GM12874 (cell line): ENCODE measurements around the gene MIX23.

ENCODE experiments used
- TF ChIP-seq, protein P1 (sequence below): IDR thresholded peaks from 2 replicates; pipeline ENCODE4 v1.5.1; 2011; ENCODE audit warnings: low read depth, mild to moderate bottlenecking, control low read depth, low read length, moderate library complexity; ENCODE audit not compliant: insufficient read depth

Gene MIX23

DNA sequence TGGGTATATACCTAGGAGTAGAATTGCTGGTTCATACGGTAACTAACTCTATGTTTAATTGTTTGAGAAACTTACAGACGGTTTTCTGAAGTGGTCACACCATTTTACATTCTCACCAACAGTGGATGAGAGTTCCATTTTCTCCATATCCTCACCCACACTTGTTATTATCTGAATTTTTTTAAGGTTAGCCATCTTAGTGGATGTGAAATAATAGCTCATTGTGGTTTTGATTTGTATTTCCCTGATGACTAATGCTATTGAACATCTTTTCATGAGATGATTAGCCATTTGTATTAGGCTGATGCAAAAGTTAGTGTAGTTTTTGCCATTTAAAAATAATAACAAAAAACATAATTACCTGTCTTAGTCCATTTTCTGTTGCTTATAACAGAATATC lies 39.4 kb downstream of the MIX23 start:
- TF ChIP-seq, protein P1, sequence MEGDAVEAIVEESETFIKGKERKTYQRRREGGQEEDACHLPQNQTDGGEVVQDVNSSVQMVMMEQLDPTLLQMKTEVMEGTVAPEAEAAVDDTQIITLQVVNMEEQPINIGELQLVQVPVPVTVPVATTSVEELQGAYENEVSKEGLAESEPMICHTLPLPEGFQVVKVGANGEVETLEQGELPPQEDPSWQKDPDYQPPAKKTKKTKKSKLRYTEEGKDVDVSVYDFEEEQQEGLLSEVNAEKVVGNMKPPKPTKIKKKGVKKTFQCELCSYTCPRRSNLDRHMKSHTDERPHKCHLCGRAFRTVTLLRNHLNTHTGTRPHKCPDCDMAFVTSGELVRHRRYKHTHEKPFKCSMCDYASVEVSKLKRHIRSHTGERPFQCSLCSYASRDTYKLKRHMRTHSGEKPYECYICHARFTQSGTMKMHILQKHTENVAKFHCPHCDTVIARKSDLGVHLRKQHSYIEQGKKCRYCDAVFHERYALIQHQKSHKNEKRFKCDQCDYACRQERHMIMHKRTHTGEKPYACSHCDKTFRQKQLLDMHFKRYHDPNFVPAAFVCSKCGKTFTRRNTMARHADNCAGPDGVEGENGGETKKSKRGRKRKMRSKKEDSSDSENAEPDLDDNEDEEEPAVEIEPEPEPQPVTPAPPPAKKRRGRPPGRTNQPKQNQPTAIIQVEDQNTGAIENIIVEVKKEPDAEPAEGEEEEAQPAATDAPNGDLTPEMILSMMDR: no peak

DNA sequence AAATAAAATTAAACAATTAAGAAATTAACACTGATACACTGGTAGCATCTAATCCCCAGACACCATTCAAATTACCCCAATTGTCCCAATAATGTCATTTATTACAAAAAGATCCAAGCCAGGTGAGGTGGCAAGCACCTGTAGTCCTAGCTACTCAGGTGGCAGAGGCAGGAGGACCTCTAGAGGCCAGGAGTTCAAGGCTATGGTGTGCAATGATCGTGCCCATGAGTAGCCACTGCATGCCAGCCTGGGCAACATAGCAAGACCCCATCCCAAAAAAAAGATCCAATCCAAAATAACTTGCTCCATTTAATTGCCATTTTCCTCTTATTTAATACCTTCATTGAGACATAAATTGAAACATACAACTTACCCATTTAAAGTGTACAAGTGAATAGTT lies 40.2 kb downstream of the MIX23 start:
- TF ChIP-seq, protein P1: no peak

DNA sequence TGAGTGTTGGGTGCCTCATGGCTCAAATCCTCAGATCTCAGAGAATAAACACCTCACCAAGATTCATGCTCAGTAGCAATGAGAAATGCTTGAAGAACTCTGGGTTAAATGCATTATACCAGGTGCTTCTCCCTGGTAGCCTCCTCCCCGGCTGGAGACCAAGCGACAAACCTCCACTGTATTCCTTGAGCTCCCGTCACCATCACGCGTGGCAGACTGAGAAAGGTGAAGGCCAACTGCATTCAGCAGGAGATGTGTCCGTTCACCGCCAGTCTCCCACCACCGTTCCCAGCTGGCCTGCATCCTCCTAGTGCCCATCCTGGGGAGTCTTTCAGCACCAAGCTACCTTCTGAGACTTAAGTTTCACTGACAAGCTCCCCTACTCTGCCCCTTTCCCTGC lies 50.5 kb downstream of the MIX23 start:
- TF ChIP-seq, protein P1: no peak

DNA sequence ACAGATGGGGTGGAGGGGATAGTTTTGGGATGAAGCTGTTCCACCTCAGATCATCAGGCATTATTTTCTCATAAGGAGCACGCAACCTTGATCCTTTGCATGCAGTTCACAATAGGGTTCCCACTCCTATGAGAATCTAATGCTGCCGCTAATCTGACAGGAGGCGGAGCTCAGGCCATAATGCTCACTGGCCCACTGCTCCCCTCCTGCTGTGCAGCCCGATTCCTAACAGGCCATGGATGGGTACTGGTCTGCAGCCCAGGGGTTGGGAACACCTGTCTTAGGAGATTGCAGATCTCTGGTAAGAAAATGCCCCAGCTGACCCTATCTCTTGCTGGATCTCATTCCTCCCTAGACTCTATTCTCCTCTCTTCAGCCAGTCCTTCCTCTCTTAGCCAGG lies 51.1 kb downstream of the MIX23 start:
- TF ChIP-seq, protein P1: no peak

DNA sequence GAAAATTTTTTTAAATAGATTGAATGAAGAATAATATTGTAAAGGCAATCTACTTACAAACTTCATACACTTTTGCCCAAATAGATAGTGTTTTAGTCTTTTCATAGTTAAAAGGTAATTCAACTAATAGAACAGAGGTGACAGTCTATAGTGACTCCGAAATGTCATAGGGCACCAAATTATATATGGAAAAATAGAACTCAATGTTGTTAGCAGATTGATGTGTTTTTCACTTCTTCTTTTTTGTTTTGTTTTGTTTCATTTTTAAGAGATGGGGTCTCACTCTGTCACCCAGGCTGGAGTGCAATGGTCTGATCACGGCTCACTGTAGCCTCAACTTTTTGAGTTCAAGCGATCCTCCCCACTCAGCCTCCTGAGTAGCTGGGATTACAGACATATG lies 57.3 kb downstream of the MIX23 start:
- TF ChIP-seq, protein P1: no peak

DNA sequence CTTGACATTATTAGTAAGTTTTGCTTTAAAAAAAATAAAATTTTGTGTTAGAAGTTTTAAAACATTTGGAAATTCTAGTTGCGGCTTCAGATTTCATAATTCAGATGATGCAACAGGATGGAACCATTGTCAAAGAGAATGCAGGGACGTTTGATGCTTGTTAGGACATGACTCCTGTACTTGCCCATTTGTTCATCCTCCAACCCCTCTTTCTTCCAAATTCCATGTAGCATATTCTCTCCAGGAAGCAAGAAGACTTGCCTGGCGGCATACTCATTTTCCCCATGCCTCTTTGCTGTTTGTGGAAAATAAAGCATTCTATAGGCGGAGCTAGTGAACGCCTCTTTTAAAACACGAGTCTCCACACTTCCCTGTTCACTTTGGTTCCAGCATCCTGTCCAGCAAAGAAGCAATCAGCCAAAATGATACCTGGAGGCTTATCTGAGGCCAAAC lies 58.1 kb downstream of the MIX23 start, which contains the start of gene CSTA:
CSTA (plus strand) TSS at position 378 of the 453 bp plus-strand sequence; CDS start at position 423, 45 bp downstream.
- TF ChIP-seq, protein P1: no peak

DNA sequence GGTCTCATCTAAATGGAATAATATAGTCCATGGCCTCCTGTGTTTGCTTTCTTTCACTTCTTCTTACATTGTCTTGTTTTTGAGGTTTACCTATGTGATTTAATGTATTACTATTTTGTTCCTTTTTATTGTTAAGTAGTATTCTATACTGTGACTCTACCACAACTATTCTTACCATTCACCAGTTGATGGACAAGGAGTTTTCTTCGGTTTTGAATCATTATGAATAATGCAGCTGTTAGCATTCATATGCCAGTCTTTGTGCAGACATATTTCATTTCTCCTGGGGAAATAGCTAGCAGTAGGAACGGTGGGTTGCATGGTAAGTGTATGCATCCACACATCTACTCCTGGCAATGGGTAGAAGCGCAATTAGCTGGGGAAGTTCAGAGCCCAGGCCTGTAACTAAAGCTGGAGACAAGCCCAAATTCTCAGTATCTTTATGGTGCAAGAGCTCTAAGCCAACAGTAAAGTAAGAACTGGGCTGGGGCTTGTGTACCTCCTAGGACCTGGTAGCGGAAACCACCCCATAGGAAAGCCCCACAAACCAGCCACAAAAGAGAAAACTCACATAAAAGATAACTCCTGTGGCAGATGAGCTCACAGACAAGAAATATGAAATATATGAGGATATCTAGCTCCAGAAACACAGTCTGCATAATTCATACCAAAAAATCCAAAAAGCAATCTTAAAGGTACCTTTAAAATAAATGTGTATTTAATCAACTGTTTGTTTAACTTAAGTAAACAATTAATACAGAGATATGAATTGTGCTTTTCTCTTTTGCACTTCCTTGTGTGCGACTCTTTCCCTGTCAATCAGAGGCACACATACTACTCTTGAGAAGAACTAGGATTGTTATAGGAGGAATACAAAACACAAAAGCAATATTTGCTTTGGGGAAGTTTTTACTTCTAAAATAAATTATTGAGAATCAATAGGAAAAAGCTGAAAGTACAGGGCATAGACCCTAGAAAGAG lies 60.6 kb downstream of the MIX23 start:
- TF ChIP-seq, protein P1: no peak
